HFFc6 (cell line): ENCODE measurements around the gene PRICKLE2. TPM values are rescaled to one million over a fixed set of nuclear protein-coding genes. Genes with fewer than 3 reads are reported as not detected.

Source experiments
- DNase-seq: peaks from one replicate; pipeline ENCODE4 v3.0.0-alpha.2; 2018
- H3K27ac Mint-ChIP-seq: 2 replicates; pipeline ENCODE4 v1.8.0; 2020; ENCODE audit warnings: mild to moderate bottlenecking, mixed read lengths
- H3K27me3 Mint-ChIP-seq: 2 replicates; pipeline ENCODE4 v1.8.0; 2021; ENCODE audit warnings: mild to moderate bottlenecking, moderate library complexity, mixed read lengths; ENCODE audit not compliant: insufficient read depth
- H3K36me3 Mint-ChIP-seq: 2 replicates; pipeline ENCODE4 v1.8.0; 2021; ENCODE audit warnings: low read depth, mixed read lengths
- H3K4me1 Mint-ChIP-seq: 2 replicates; pipeline ENCODE4 v1.8.0; 2020; ENCODE audit warnings: low read depth, mixed read lengths
- H3K4me3 Mint-ChIP-seq: 2 replicates; pipeline ENCODE4 v1.8.0; 2020; ENCODE audit warnings: mild to moderate bottlenecking, moderate library complexity, mixed read lengths
- H3K9me3 Mint-ChIP-seq: 2 replicates; pipeline ENCODE4 v1.8.0; 2020; ENCODE audit warnings: mild to moderate bottlenecking, mixed read lengths
- CTCF ChIP-seq: fragments of 200-600 bp; sonication (generic); IDR thresholded peaks from 2 replicates; pipeline ENCODE4 v1.5.0; 2021; ENCODE audit warnings: antibody characterized with exemption, mild to moderate bottlenecking
- total RNA-seq, 6 experiments: library from RNA; stranded (reverse); fragmentation: NEBNext Ultra II Directional; extraction: Animal tissue kit (Norgen Biotek cat#: 25700); gene quantifications; 2 replicates in 1 of 6; 3 replicates in 5 of 6; pipeline ENCODE4 v1.2.3, GENCODE V29; 2021

Gene PRICKLE2
- total RNA-seq, 6 experiments from 2014 or later, result 14.0 to 21.7 (median 18.4) TPM

GRCh38 chr3:64133272-64133671 lies 92.0 kb downstream of the PRICKLE2 start:
- H3K4me1 Mint-ChIP-seq, result peaks cover 55% of the 10 kb centered on the region
- no peak overlapping the region; the same call in 1 of the 2 replicates for H3K27ac Mint-ChIP-seq
- no peak overlapping the region for H3K4me3 Mint-ChIP-seq

GRCh38 chr3:64131725-64132469 lies 93.4 kb downstream of the PRICKLE2 start:
- no peaks in the 10 kb centered on the region for H3K9me3 Mint-ChIP-seq
- H3K36me3 Mint-ChIP-seq, result peaks cover 36% of the 10 kb centered on the region
- H3K4me1 Mint-ChIP-seq, result peaks cover 42% of the 10 kb centered on the region
- no peak overlapping the region for H3K4me3 Mint-ChIP-seq
- H3K27ac Mint-ChIP-seq, result peak overlapping the region; percentile 27; the same call in 1 of the 2 replicates
- no peak for TF ChIP-seq CTCF
- no peaks in the 10 kb centered on the region; the same call in none of the 2 replicates for H3K27me3 Mint-ChIP-seq
- DNase-seq, result peak; percentile 10

More at GRCh38 chr3:64133272-64133671, 92.0 kb downstream of the PRICKLE2 start:
- Mint-ChIP-seq H3K36me3 (peaks cover 39% of the 10 kb centered on the region), H3K9me3 (no peaks in the 10 kb centered on the region), H3K27me3 (no peaks in the 10 kb centered on the region; the same call in none of the 2 replicates)
- no peak for TF ChIP-seq CTCF
- DNase-seq, result no peak

GRCh38 chr3:64130436-64130835 lies 94.8 kb downstream of the PRICKLE2 start:
- Mint-ChIP-seq H3K4me1 (peaks cover 41% of the 10 kb centered on the region), H3K4me3 (no peak overlapping the region), H3K36me3 (peaks cover 26% of the 10 kb centered on the region)

GRCh38 chr3:64129581-64129980 lies 95.7 kb downstream of the PRICKLE2 start:
- TF ChIP-seq CTCF, result no peak
- H3K27me3 Mint-ChIP-seq, result no peaks in the 10 kb centered on the region; the same call in none of the 2 replicates
- H3K4me1 Mint-ChIP-seq, result peaks cover 41% of the 10 kb centered on the region
- H3K27ac Mint-ChIP-seq, result no peak overlapping the region
- H3K9me3 Mint-ChIP-seq, result no peaks in the 10 kb centered on the region
- no peak overlapping the region for H3K4me3 Mint-ChIP-seq
- H3K36me3 Mint-ChIP-seq, result peaks cover 32% of the 10 kb centered on the region
- no peak for DNase-seq

More at GRCh38 chr3:64130436-64130835, 94.8 kb downstream of the PRICKLE2 start:
- DNase-seq, result no peak
- Mint-ChIP-seq H3K9me3 (no peaks in the 10 kb centered on the region), H3K27me3 (no peaks in the 10 kb centered on the region; the same call in none of the 2 replicates), H3K27ac (no peak overlapping the region)
- TF ChIP-seq CTCF, result no peak

- no peak overlapping the region for H3K27ac Mint-ChIP-seq
- no peak for TF ChIP-seq CTCF
- peaks cover 36% of the 10 kb centered on the region for H3K4me1 Mint-ChIP-seq
- H3K9me3 Mint-ChIP-seq, result no peaks in the 10 kb centered on the region
- no peaks in the 10 kb centered on the region; the same call in none of the 2 replicates for H3K27me3 Mint-ChIP-seq
- H3K36me3 Mint-ChIP-seq, result peaks cover 34% of the 10 kb centered on the region
- DNase-seq, result no peak
- no peak overlapping the region for H3K4me3 Mint-ChIP-seq
Measured at GRCh38 chr3:64129106-64129505, 96.2 kb downstream of the PRICKLE2 start.
